Cardiac muscle cell (in vitro differentiated cells and primary cell): ENCODE data around the gene CBLN3. TPM values are rescaled to one million over a fixed set of nuclear protein-coding genes. Genes with fewer than 3 reads are reported as not detected.

Experiments used
- DNase-seq, 2 donors: peaks; one replicate each; pipeline versions ENCODE4 v3.0.0 to v3.0.0-alpha.2; 2010 to 2017; ENCODE audit warnings: low read depth in 1 of 2, low spot score in 1 of 2
- H3K27ac ChIP-seq: fragments of 200-600 bp; sonication (generic); 2 replicates; pipeline ENCODE4 v1.5.1; 2016
- H3K27me3 ChIP-seq: fragments of 200-600 bp; sonication (generic); 2 replicates; pipeline ENCODE4 v1.6.0; 2016; ENCODE audit warnings: control low read depth
- H3K36me3 ChIP-seq: fragments of 200-600 bp; sonication (generic); 2 replicates; pipeline ENCODE4 v1.5.1; 2016; ENCODE audit warnings: control low read depth
- H3K4me1 ChIP-seq: fragments of 200-600 bp; sonication (generic); 2 replicates; pipeline ENCODE4 v1.8.1; 2017; ENCODE audit warnings: low read depth, mild to moderate bottlenecking, mixed run types
- H3K4me3 ChIP-seq: fragments of 200-600 bp; sonication (generic); 2 replicates; pipeline ENCODE4 v1.5.1; 2016; ENCODE audit warnings: mild to moderate bottlenecking
- H3K9me3 ChIP-seq: fragments of 200-600 bp; sonication (generic); 2 replicates; pipeline ENCODE4 v1.5.1; 2017; ENCODE audit warnings: low read depth, mild to moderate bottlenecking, control low read depth
- CTCF ChIP-seq: IDR thresholded peaks from 2 replicates; pipeline ENCODE4 v1.5.1; 2012; ENCODE audit warnings: low read depth, mild to moderate bottlenecking, low read length
- polyA plus RNA-seq: library from polyadenylated mRNA; unstranded; fragments of >200 nt; fragmentation: Nextera tagmentation; extraction: Ambion mirVana; gene quantifications from 2 replicates; pipeline ENCODE4 v1.2.1, GENCODE V29; 2016
- total RNA-seq: library from RNA; depleted of rRNA; stranded (reverse); fragments of >200 nt; gene quantifications from 2 replicates; pipeline ENCODE4 v1.2.3, GENCODE V29; 2016

CBLN3 gene
- total and polyA plus RNA-seq, 2 experiments from 2014 or later: 3.1 to 3.3 TPM

GRCh38 chr14:24440606-24441399, 11.3 kb upstream of the CBLN3 start:
- DNase-seq: no peak
- peaks cover 23% of the 10 kb centered on the region for H3K36me3 ChIP-seq

DNA sequence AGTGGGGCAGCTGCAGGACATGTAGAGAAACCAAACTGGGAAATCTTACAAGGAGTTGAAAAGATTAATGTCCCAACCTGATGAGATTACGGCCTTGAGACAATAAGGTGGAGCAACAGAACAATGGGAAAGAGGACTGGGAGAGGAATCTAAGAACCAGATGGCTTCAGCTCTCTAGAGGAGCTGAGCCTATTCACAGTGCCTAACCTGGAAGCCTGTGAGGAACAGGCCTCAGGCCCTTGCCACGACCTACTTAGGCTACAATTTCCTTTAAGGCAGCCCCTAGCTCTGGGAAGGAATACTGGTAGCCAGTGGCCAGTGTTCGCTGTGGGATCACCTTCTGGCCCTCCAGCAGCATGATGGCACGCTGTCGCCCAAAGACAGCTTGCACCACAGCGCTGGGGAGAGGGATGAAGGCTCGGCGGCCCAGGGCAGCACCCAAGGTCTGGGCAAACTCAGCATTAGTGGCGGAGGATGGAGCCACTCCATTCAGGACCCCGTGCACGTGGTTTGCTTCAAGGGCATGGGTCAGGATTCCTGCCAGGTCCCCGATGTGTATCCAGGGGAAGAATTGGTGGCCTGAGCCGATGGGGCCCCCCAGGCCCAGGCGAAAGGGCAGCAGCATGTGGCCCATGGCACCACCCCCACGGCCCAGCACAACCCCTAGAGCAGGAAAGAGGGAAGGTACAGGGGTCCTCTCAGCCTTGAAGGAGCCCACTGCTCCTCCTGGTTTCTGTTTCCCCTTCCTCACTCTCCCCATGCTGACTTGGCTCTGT, 10.6 kb upstream of the CBLN3 start:
- no peaks in the 10 kb centered on the region for H3K27me3 ChIP-seq
- no peak for TF ChIP-seq CTCF
- no peak for DNase-seq
- no peak overlapping the region for H3K4me3 ChIP-seq
- H3K27ac ChIP-seq: no peak overlapping the region
- H3K9me3 ChIP-seq: no peaks in the 10 kb centered on the region
- H3K4me1 ChIP-seq: peaks cover 8% of the 10 kb centered on the region
- peaks cover 23% of the 10 kb centered on the region for H3K36me3 ChIP-seq

More at GRCh38 chr14:24440606-24441399, 11.3 kb upstream of the CBLN3 start:
- no peaks in the 10 kb centered on the region for H3K27me3 ChIP-seq
- no peak overlapping the region for H3K27ac ChIP-seq
- peaks cover 8% of the 10 kb centered on the region for H3K4me1 ChIP-seq
- H3K9me3 ChIP-seq: no peaks in the 10 kb centered on the region
- no peak overlapping the region for H3K4me3 ChIP-seq
- no peak for TF ChIP-seq CTCF

DNA sequence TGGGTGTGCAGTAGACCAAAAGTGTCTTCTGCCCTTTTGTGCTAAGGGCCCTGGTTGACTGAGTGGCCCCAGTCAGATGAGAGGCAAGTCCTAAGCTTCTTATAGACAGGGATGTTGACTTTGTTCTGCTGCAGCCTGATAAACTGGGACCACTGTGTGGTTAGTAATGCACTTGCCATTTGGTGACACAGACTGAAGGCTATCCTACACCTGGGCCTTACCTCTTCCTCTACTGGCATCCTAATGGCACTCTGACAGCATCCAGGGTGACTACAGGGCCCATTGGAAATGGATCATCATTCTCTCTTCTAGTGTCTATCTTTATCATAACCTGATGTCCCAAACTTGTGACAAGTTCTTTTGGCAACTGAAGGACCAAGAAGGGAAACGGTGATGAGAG, 9.8 kb upstream of the CBLN3 start:
- Histone ChIP-seq H3K4me3 (no peak overlapping the region), H3K4me1 (peaks cover 8% of the 10 kb centered on the region), H3K27ac (no peak overlapping the region), H3K27me3 (no peaks in the 10 kb centered on the region), H3K36me3 (peaks cover 23% of the 10 kb centered on the region), H3K9me3 (no peaks in the 10 kb centered on the region)
- no peak for DNase-seq
- no peak for TF ChIP-seq CTCF

- H3K27me3 ChIP-seq: no peaks in the 10 kb centered on the region
- H3K4me3 ChIP-seq: no peak overlapping the region
- no peak for DNase-seq
- no peak overlapping the region for H3K27ac ChIP-seq
- no peaks in the 10 kb centered on the region for H3K9me3 ChIP-seq
- TF ChIP-seq CTCF: no peak
- H3K4me1 ChIP-seq: peaks cover 6% of the 10 kb centered on the region
- peaks cover 30% of the 10 kb centered on the region for H3K36me3 ChIP-seq
Measured at GRCh38 chr14:24438223-24439097, 9.0 kb upstream of the CBLN3 start.

GRCh38 chr14:24437736-24438067, 8.2 kb upstream of the CBLN3 start:
- no peak overlapping the region for H3K27ac ChIP-seq
- no peaks in the 10 kb centered on the region for H3K27me3 ChIP-seq
- H3K36me3 ChIP-seq: peaks cover 38% of the 10 kb centered on the region
- no peak for DNase-seq
- peaks cover 5% of the 10 kb centered on the region for H3K4me1 ChIP-seq
- H3K4me3 ChIP-seq: no peak overlapping the region
- TF ChIP-seq CTCF: no peak
- H3K9me3 ChIP-seq: no peaks in the 10 kb centered on the region
